Measurements from ENCODE around the gene SNX3. TPM values are rescaled to one million over a fixed set of nuclear protein-coding genes. Genes with fewer than 3 reads are reported as not detected.

Gene SNX3
- total RNA-seq, 1 experiment from 2014 or later, result 80.7 TPM

DNA sequence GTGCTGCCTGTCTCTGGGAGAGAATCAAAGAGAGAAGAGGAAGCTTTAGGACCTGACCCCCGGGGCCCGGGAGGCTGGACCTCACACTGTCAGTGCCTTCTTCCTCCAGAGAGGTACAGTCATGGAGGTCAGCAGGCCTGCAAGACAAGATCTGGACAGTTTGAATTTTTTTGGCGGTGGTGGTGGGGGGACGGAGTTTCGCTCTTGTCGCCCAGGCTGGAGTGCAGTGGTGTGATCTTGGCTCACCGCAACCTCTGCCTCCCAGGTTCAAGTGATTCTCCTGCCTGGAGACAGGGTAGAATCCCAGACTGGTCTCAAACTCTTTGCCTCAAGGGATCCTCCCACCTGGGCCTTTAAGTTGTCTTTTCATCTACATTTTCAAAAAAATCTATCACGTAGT is 60.7 kb downstream of the SNX3 start:
- Histone ChIP-seq H3K4me1 (ENCODE audit: insufficient read depth, low read length) (no peaks in the 10 kb centered on the region), H3K4me2 (ENCODE audit: insufficient read depth, insufficient read length, low read length) (no peak overlapping the region), H2BK12ac (ENCODE audit: insufficient read length, low read depth, low read length) (no peak overlapping the region), H2BK120ac (ENCODE audit: low read depth, low read length, poor library complexity, severe bottlenecking) (no peak overlapping the region), H4K5ac (ENCODE audit: insufficient read length, low read depth, low read length) (no peak overlapping the region), H3K23me2 (ENCODE audit: insufficient read length, low read depth, low read length, poor library complexity, severe bottlenecking) (no peaks in the 10 kb centered on the region), H3T11ph (ENCODE audit: low read length) (no peak overlapping the region), H4K20me1 (ENCODE audit: control insufficient read depth, insufficient read depth, insufficient read length) (no peaks in the 10 kb centered on the region), H2AFZ (ENCODE audit: low read length) (no peak overlapping the region), H2BK5ac (ENCODE audit: insufficient read length, low read length) (no peak overlapping the region), H3K14ac (ENCODE audit: insufficient read depth, low read length) (no peak overlapping the region), H3K9ac (ENCODE audit: extremely low read depth, insufficient read length, low read length) (no peak overlapping the region), H3K27ac (ENCODE audit: insufficient read length, low read depth, low read length) (no peak overlapping the region), H3K79me2 (ENCODE audit: insufficient read depth, low read length) (no peaks in the 10 kb centered on the region), H4K91ac (ENCODE audit: insufficient read length, low read depth, low read length) (no peak overlapping the region), H3K9me3 (ENCODE audit: control insufficient read depth, low read depth, low read length) (no peaks in the 10 kb centered on the region), H4K8ac (replicated peaks; ENCODE audit: insufficient read length, low read depth, low read length) (no peak overlapping the region), H3K23ac (ENCODE audit: insufficient read length, low read depth, low read length) (no peak overlapping the region), H2AK5ac (ENCODE audit: insufficient read length, low read length) (no peak overlapping the region), H3K56ac (ENCODE audit: insufficient read length, low read depth, low read length) (no peak overlapping the region), H3K18ac (ENCODE audit: insufficient read length, low read depth, low read length) (no peak overlapping the region), H3K79me1 (ENCODE audit: insufficient read depth, low read depth, low read length, poor library complexity, severe bottlenecking) (no peaks in the 10 kb centered on the region), H2BK20ac (ENCODE audit: low read depth, low read length, poor library complexity, severe bottlenecking) (no peak overlapping the region), H3K27me3 (ENCODE audit: insufficient read depth, low read length) (no peaks in the 10 kb centered on the region), H2BK15ac (ENCODE audit: low read depth, low read length) (no peak overlapping the region), H3K4ac (ENCODE audit: low read depth, low read length) (no peak overlapping the region)
- H3K4me3 Mint-ChIP-seq, result no peak overlapping the region
- no peak for DNase-seq
- peaks cover 0 to 7% of the 10 kb centered on the region in 2 experiments; a peak in 2 of 4 replicates for H3K4me1 Mint-ChIP-seq
- no peaks in the 10 kb centered on the region for H3K9me3 Mint-ChIP-seq
- peaks cover under 1% of the 10 kb centered on the region; the same call in 1 of the 2 replicates for H3K27me3 Mint-ChIP-seq (ENCODE audit: low read depth)
- TF ChIP-seq, protein P1, sequence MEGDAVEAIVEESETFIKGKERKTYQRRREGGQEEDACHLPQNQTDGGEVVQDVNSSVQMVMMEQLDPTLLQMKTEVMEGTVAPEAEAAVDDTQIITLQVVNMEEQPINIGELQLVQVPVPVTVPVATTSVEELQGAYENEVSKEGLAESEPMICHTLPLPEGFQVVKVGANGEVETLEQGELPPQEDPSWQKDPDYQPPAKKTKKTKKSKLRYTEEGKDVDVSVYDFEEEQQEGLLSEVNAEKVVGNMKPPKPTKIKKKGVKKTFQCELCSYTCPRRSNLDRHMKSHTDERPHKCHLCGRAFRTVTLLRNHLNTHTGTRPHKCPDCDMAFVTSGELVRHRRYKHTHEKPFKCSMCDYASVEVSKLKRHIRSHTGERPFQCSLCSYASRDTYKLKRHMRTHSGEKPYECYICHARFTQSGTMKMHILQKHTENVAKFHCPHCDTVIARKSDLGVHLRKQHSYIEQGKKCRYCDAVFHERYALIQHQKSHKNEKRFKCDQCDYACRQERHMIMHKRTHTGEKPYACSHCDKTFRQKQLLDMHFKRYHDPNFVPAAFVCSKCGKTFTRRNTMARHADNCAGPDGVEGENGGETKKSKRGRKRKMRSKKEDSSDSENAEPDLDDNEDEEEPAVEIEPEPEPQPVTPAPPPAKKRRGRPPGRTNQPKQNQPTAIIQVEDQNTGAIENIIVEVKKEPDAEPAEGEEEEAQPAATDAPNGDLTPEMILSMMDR (conservative IDR thresholded peaks at IDR 0.05), result no peak
- no peaks in the 10 kb centered on the region for H3K36me3 Mint-ChIP-seq (ENCODE audit: insufficient read depth in 1 of 3, low read depth in 3 of 3)
- WGBS (ENCODE audit: extremely low coverage, insufficient read length, low lambda C conversion rate), result no CpG with 5 or more reads among the region's 8 CpGs
- H3K27ac Mint-ChIP-seq, result 0 out of 7 replicates have a peak overlapping the region, but pooled peaks of 1 of the 3 experiments have one; percentile 17

Measured in H9 (cell line).